Glutamatergic neuron (in vitro differentiated cells): Measurements from ENCODE around the gene CDC25C. TPM values are rescaled to one million over a fixed set of nuclear protein-coding genes. Genes with fewer than 3 reads are reported as not detected.

Source experiments
- DNase-seq: peaks from one replicate; pipeline ENCODE4 v3.0.0; 2022
- H3K27ac Mint-ChIP-seq: one replicate; pipeline ENCODE4 v1.8.0; 2020; ENCODE audit warnings: mild to moderate bottlenecking, mixed read lengths, inconsistent platforms; ENCODE audit not compliant: unreplicated experiment
- H3K27me3 Mint-ChIP-seq: one replicate; pipeline ENCODE4 v1.8.0; 2020; ENCODE audit warnings: mild to moderate bottlenecking, moderate library complexity, mixed read lengths, inconsistent platforms; ENCODE audit not compliant: unreplicated experiment
- H3K36me3 Mint-ChIP-seq: one replicate; pipeline ENCODE4 v1.8.0; 2020; ENCODE audit warnings: mild to moderate bottlenecking, mixed read lengths, inconsistent platforms; ENCODE audit not compliant: unreplicated experiment
- H3K4me1 Mint-ChIP-seq: one replicate; pipeline ENCODE4 v1.8.0; 2020; ENCODE audit warnings: mild to moderate bottlenecking, low read depth, mixed read lengths, inconsistent platforms; ENCODE audit not compliant: unreplicated experiment
- H3K4me3 Mint-ChIP-seq: one replicate; pipeline ENCODE4 v1.8.0; 2020; ENCODE audit warnings: mild to moderate bottlenecking, mixed read lengths, inconsistent platforms; ENCODE audit not compliant: unreplicated experiment
- H3K9me3 Mint-ChIP-seq: one replicate; pipeline ENCODE4 v1.8.0; 2020; ENCODE audit warnings: mild to moderate bottlenecking, moderate library complexity, mixed read lengths, inconsistent platforms; ENCODE audit not compliant: unreplicated experiment
- CTCF ChIP-seq: fragments of 200-600 bp; sonication (generic); IDR thresholded peaks from one replicate; pipeline ENCODE4 v1.5.0; 2021; ENCODE audit not compliant: partially characterized antibody, unreplicated experiment
- total RNA-seq: library from RNA; stranded (reverse); fragmentation: NEBNext Ultra II Directional; extraction: Animal tissue kit (Norgen Biotek cat#: 25700); gene quantifications from one replicate; pipeline ENCODE4 v1.2.1, GENCODE V29; 2021; ENCODE audit not compliant: unreplicated experiment

The CDC25C gene
- total RNA-seq, 1 donor from 2014 or later: 3.2 TPM

DNA sequence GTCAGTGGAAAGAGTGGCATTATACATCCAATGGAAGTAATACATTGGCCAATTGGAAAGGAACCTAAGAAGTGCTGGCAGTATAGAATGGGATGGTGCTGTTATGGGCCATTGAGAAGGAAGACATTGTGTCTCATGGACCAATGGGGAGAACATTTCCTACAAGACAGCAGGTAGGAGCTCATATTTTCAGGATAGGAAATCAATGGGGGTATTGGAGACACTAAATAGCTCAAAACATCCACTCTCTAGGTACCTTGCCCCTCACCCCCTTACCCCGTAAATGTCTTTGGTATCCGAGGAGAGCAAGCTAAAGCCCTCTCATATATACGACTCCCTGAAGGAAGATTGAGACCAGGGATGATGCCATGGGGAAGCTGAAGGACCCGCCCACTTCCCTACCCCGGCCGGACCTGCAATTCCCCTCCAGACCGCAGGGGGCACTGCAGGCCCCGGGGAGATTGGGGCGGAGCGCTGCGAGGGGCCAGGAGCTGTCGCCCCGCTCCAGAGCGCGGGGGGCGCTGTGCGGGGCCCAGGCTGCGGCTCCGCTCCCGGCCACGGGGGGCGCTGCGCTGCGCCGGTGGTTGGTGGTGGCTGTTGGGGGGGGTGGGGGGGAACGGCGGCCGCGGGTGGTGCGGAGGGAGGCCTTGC, 20.6 kb upstream of the CDC25C start, which contains the start of gene KDM3B:
TSS of gene KDM3B (plus strand) at position 615 of the 651 bp plus-strand sequence. CDS start 111 bp downstream, outside the sequence.
- H3K9me3 Mint-ChIP-seq: peaks cover 2% of the 10 kb centered on the region
- H3K4me3 Mint-ChIP-seq: peak within 1 kb of the TSS; percentile 98
- peaks cover 13% of the 10 kb centered on the region for H3K27me3 Mint-ChIP-seq
- TF ChIP-seq CTCF: peak; percentile 97
- DNase-seq: peak; percentile 95
- H3K36me3 Mint-ChIP-seq: peaks cover 11% of the 10 kb centered on the region
- H3K4me1 Mint-ChIP-seq: peaks cover 19% of the 10 kb centered on the region
- H3K27ac Mint-ChIP-seq: peak within 1 kb of the TSS; percentile 93

- Mint-ChIP-seq H3K4me1 (peaks cover 19% of the 10 kb centered on the region), H3K36me3 (peaks cover 11% of the 10 kb centered on the region), H3K9me3 (peaks cover 4% of the 10 kb centered on the region), H3K27me3 (peaks cover 13% of the 10 kb centered on the region), H3K4me3 (peak overlapping the region; percentile 63), H3K27ac (no peak overlapping the region)
- no peak for TF ChIP-seq CTCF
- DNase-seq: no peak
Observed at GRCh38 chr5:138351517-138351916, 19.9 kb upstream of the CDC25C start.

DNA sequence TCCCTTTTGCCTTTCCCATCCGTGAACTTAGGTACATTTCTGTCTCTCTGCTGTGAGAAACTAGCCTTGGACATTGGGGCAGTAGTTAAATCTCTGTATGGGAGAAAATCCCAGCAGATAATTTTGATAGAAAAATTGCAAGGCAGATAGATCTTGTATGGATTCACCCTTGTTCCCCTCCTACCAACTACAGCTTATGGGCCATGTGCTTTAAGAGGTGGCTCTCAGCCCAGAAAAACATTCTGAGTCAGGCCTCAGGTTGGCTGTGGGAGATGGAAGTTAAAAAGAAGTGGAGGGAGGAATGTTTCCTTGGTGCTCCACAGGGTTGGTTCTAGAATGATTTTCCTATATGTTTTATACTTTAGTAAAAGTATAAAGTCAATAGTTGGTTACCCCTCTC, 19.5 kb upstream of the CDC25C start:
- H3K36me3 Mint-ChIP-seq: peaks cover 11% of the 10 kb centered on the region
- H3K4me1 Mint-ChIP-seq: peaks cover 19% of the 10 kb centered on the region
- H3K9me3 Mint-ChIP-seq: peaks cover 4% of the 10 kb centered on the region
- no peak for TF ChIP-seq CTCF
- peaks cover 13% of the 10 kb centered on the region for H3K27me3 Mint-ChIP-seq
- H3K27ac Mint-ChIP-seq: no peak overlapping the region
- DNase-seq: no peak
- no peak overlapping the region for H3K4me3 Mint-ChIP-seq

DNA sequence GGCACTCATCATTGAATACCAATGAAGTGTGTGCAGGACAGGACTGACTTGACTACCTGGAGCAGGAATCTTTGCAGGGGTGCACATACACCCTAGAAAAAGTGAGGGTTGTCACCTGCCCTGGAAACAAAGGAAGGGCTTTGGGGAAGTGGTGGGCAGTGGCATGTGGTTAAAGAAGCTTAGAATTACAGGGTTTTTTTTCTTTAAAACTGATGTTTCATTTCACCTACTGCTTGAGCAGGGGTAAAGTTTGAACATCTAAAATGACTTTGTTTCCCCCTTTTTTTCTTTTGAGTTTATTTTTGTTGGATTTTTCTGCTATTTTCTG, 18.9 kb upstream of the CDC25C start:
- TF ChIP-seq CTCF: no peak
- peaks cover 13% of the 10 kb centered on the region for H3K27me3 Mint-ChIP-seq
- H3K27ac Mint-ChIP-seq: no peak overlapping the region
- no peak for DNase-seq
- peaks cover 16% of the 10 kb centered on the region for H3K4me1 Mint-ChIP-seq
- peaks cover 8% of the 10 kb centered on the region for H3K9me3 Mint-ChIP-seq
- H3K4me3 Mint-ChIP-seq: no peak overlapping the region
- peaks cover 16% of the 10 kb centered on the region for H3K36me3 Mint-ChIP-seq

GRCh38 chr5:138349852-138350562, 18.4 kb upstream of the CDC25C start:
- H3K27ac Mint-ChIP-seq: no peak overlapping the region
- H3K4me1 Mint-ChIP-seq: peaks cover 11% of the 10 kb centered on the region
- TF ChIP-seq CTCF: no peak
- H3K4me3 Mint-ChIP-seq: no peak overlapping the region
- H3K27me3 Mint-ChIP-seq: peaks cover 13% of the 10 kb centered on the region
- H3K9me3 Mint-ChIP-seq: peaks cover 8% of the 10 kb centered on the region
- no peak for DNase-seq
- H3K36me3 Mint-ChIP-seq: peaks cover 16% of the 10 kb centered on the region
